Measurements from ENCODE around the gene RERG. TPM values are rescaled to one million over a fixed set of nuclear protein-coding genes. Genes with fewer than 3 reads are reported as not detected.

The RERG gene
- polyA plus RNA-seq, 1 donor from 2014 or later, result 0.87 TPM

- Histone ChIP-seq H2AFZ (ENCODE audit: low read depth, low read length) (no peak overlapping the region), H3K9me3 (ENCODE audit: low read length) (no peaks in the 10 kb centered on the region), H3K27me3 (ENCODE audit: insufficient read depth, low read depth, low read length) (no peaks in the 10 kb centered on the region)
These were observed 106.7 kb downstream of the RERG start for GRCh38 chr12:15114501-15114900.

GRCh38 chr12:15092826-15093225, 128.4 kb downstream of the RERG start:
- Histone ChIP-seq H2AFZ (ENCODE audit: low read depth, low read length) (no peak overlapping the region), H3K79me2 (replicated peaks; ENCODE audit: insufficient read depth, low read length) (no peaks in the 10 kb centered on the region), H3K9ac (ENCODE audit: low read length) (no peak overlapping the region), H3K36me3 (ENCODE audit: insufficient read depth, low read length) (no peaks in the 10 kb centered on the region), H3F3A (ENCODE audit: insufficient read depth, low read length, poor library complexity, severe bottlenecking) (no peaks in the 10 kb centered on the region), H4K20me1 (ENCODE audit: insufficient read depth) (no peaks in the 10 kb centered on the region), H3K27me3 (ENCODE audit: insufficient read depth, low read depth, low read length) (no peaks in the 10 kb centered on the region), H3K27ac (ENCODE audit: low read length) (no peak overlapping the region), H3K4me2 (ENCODE audit: low read length) (no peak overlapping the region), H3K9me2 (ENCODE audit: insufficient read depth, low read length) (no peaks in the 10 kb centered on the region), H3K9me3 (ENCODE audit: low read length) (no peaks in the 10 kb centered on the region), H3K4me3 (ENCODE audit: low read length) (no peak overlapping the region)
- TF ChIP-seq EZH2 (IDR thresholded peaks at IDR 0.05; ENCODE audit: borderline replicate concordance, insufficient read depth, low read length, poor library complexity, severe bottlenecking) (no peak), MXI1 (conservative IDR thresholded peaks at IDR 0.05; ENCODE audit: poor library complexity, severe bottlenecking) (no peak), RAD21 (conservative IDR thresholded peaks at IDR 0.05) (no peak), POLR2AphosphoS5 (IDR thresholded peaks at IDR 0.05) (no peak), TAF1 (IDR thresholded peaks at IDR 0.05; ENCODE audit: low read depth) (no peak), EP300 (conservative IDR thresholded peaks at IDR 0.05; ENCODE audit: poor library complexity, severe bottlenecking) (no peak), SMC3 (conservative IDR thresholded peaks at IDR 0.05; ENCODE audit: poor library complexity) (no peak)
- TF ChIP-seq, protein P1, sequence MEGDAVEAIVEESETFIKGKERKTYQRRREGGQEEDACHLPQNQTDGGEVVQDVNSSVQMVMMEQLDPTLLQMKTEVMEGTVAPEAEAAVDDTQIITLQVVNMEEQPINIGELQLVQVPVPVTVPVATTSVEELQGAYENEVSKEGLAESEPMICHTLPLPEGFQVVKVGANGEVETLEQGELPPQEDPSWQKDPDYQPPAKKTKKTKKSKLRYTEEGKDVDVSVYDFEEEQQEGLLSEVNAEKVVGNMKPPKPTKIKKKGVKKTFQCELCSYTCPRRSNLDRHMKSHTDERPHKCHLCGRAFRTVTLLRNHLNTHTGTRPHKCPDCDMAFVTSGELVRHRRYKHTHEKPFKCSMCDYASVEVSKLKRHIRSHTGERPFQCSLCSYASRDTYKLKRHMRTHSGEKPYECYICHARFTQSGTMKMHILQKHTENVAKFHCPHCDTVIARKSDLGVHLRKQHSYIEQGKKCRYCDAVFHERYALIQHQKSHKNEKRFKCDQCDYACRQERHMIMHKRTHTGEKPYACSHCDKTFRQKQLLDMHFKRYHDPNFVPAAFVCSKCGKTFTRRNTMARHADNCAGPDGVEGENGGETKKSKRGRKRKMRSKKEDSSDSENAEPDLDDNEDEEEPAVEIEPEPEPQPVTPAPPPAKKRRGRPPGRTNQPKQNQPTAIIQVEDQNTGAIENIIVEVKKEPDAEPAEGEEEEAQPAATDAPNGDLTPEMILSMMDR (IDR thresholded peaks at IDR 0.05; ENCODE audit: poor library complexity, severe bottlenecking), result no peak
- TF ChIP-seq, protein P2, sequence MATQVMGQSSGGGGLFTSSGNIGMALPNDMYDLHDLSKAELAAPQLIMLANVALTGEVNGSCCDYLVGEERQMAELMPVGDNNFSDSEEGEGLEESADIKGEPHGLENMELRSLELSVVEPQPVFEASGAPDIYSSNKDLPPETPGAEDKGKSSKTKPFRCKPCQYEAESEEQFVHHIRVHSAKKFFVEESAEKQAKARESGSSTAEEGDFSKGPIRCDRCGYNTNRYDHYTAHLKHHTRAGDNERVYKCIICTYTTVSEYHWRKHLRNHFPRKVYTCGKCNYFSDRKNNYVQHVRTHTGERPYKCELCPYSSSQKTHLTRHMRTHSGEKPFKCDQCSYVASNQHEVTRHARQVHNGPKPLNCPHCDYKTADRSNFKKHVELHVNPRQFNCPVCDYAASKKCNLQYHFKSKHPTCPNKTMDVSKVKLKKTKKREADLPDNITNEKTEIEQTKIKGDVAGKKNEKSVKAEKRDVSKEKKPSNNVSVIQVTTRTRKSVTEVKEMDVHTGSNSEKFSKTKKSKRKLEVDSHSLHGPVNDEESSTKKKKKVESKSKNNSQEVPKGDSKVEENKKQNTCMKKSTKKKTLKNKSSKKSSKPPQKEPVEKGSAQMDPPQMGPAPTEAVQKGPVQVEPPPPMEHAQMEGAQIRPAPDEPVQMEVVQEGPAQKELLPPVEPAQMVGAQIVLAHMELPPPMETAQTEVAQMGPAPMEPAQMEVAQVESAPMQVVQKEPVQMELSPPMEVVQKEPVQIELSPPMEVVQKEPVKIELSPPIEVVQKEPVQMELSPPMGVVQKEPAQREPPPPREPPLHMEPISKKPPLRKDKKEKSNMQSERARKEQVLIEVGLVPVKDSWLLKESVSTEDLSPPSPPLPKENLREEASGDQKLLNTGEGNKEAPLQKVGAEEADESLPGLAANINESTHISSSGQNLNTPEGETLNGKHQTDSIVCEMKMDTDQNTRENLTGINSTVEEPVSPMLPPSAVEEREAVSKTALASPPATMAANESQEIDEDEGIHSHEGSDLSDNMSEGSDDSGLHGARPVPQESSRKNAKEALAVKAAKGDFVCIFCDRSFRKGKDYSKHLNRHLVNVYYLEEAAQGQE (IDR thresholded peaks at IDR 0.05; ENCODE audit: borderline replicate concordance), result no peak

More at GRCh38 chr12:15114501-15114900, 106.7 kb downstream of the RERG start:
- no peaks in the 10 kb centered on the region for H3K9me2 ChIP-seq (ENCODE audit: insufficient read depth, low read length)
- no peaks in the 10 kb centered on the region for H3F3A ChIP-seq (ENCODE audit: insufficient read depth, low read length, poor library complexity, severe bottlenecking)
- no peak overlapping the region for H3K9ac ChIP-seq (ENCODE audit: low read length)
- no peaks in the 10 kb centered on the region for H3K79me2 ChIP-seq (replicated peaks; ENCODE audit: insufficient read depth, low read length)
- no peak for TF ChIP-seq MXI1 (conservative IDR thresholded peaks at IDR 0.05; ENCODE audit: poor library complexity, severe bottlenecking)
- no peak for TF ChIP-seq POLR2AphosphoS5 (IDR thresholded peaks at IDR 0.05)
- no peak for TF ChIP-seq TAF1 (IDR thresholded peaks at IDR 0.05; ENCODE audit: low read depth)
- TF ChIP-seq, protein P1 (IDR thresholded peaks at IDR 0.05; ENCODE audit: poor library complexity, severe bottlenecking), result no peak
- TF ChIP-seq EP300 (conservative IDR thresholded peaks at IDR 0.05; ENCODE audit: poor library complexity, severe bottlenecking), result no peak
- TF ChIP-seq EZH2 (IDR thresholded peaks at IDR 0.05; ENCODE audit: borderline replicate concordance, insufficient read depth, low read length, poor library complexity, severe bottlenecking), result no peak
- TF ChIP-seq, protein P2 (IDR thresholded peaks at IDR 0.05; ENCODE audit: borderline replicate concordance), result no peak
- TF ChIP-seq RAD21 (conservative IDR thresholded peaks at IDR 0.05), result no peak
- H4K20me1 ChIP-seq (ENCODE audit: insufficient read depth), result no peaks in the 10 kb centered on the region
- H3K27ac ChIP-seq (ENCODE audit: low read length), result no peak overlapping the region
- no peaks in the 10 kb centered on the region for H3K36me3 ChIP-seq (ENCODE audit: insufficient read depth, low read length)
- no peak overlapping the region for H3K4me2 ChIP-seq (ENCODE audit: low read length)
- no peak overlapping the region for H3K4me3 ChIP-seq (ENCODE audit: low read length)

Measured in neural cell (in vitro differentiated cells).